Measurements from ENCODE around the gene HSD3B7.

The HSD3B7 gene

DNA sequence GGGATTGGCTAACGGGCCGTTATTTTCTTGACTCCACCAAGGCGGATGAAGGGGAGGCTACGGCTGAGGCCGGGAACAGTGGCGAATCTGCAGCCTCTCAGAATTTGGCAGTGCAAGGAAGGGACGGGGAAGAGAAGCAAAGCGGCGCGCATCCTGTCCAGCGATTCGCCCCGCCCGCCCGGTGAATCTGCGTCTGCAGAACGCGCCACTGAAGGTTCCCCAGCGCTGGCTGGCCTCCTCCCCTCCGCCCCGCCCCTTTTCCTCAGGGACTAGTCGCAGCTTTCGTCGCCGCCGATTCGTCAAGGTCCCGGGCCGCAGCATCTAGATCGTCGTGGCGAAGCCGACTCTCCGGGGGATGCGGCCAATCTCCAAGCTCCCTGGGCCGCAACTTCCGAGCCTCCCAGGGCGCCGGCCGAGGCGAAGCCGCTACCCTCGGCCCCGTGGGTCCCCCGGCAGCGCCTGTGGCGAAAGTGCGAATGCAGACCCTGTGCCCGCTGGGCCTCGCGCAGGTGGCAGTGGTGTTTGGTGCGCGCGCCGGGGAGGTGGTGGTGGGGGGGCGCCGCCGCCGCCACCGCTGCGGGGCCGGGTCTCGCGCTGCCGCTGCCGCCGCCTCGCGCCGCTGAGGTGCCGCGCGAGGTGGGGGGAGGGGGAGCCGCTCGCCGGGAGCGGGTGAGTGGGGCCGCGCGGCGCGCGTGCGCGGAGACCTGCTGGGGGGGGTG, 27.4 kb upstream of the HSD3B7 start, which contains the start of gene SETD1A:
Gene SETD1A, plus strand, starts transcription at position 299 of the 719 bp plus-strand sequence. CDS start 978 bp downstream, outside the sequence.
- Histone ChIP-seq H3K36me3 (ENCODE audit: control insufficient read depth in 2 of 2, insufficient read depth in 2 of 2, low read length in 2 of 2) (peaks cover 23 to 29% of the 10 kb centered on the region in 2 donors), H3K27ac (ENCODE audit: low read length) (peak within 1 kb of the TSS; percentile 97), H3K4me3 (ENCODE audit: low read length in 2 of 2) (peak within 1 kb of the TSS; percentile 91 to 98), H3K27me3 (ENCODE audit: control insufficient read depth in 1 of 2, insufficient read depth in 2 of 2, low read length in 2 of 2) (no peaks in the 10 kb centered on the region), H3K9ac (ENCODE audit: low read length in 2 of 2) (peak within 1 kb of the TSS; percentile 98 to 99), H3K9me3 (ENCODE audit: control insufficient read depth in 2 of 2, low read length in 2 of 2) (no peaks in the 10 kb centered on the region), H3K4me1 (ENCODE audit: control insufficient read depth, insufficient read depth, low read length) (peaks cover 28% of the 10 kb centered on the region)

DNA sequence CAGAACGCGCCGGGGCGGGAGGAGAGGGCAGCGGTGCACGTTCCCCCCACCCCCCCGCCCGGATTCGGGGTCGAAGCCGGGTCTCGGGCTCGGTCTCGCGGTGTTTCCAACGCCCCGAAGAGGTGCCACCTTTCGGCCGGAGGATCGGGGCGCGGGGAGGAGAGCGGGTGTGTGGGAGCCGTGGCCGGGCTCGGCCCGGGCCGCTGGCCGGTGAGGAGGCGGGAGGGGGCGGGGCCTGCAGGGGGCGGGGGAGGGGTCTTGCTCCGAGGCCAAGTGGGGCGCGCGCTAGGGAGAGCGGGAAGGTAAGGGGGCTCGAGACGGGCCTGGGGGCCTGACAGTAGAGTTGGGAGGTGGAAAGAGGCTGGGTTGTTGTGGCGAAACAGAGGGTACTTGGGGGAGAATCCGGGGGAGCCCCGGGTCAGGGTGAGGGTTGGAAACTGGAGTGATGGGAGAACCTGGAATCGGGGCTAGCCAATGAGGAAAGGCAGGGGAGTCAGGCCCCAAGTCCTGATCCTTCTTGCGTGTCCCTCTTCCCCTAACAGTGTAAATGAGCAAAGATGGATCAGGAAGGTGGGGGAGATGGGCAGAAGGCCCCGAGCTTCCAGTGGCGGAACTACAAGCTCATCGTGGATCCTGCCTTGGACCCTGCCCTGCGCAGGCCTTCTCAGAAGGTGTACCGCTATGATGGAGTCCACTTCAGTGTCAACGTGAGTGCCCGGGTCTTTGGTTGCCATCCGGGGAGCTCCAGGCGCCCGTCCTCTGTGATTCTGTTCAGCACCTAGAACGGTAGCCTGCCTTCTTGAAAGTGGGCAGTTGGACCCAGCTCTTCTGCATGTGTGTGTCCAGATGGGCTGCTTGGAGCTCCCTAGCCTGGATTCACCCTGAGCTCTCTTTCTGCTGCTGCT, 26.6 kb upstream of the HSD3B7 start:
- peak overlapping the region; percentile 71 to 76 for H3K9ac ChIP-seq (ENCODE audit: low read length in 2 of 2)
- no peaks in the 10 kb centered on the region for H3K27me3 ChIP-seq (ENCODE audit: control insufficient read depth in 1 of 2, insufficient read depth in 2 of 2, low read length in 2 of 2)
- peak overlapping the region; percentile 18 for H3K27ac ChIP-seq (ENCODE audit: low read length)
- peaks cover 25% of the 10 kb centered on the region for H3K4me1 ChIP-seq (ENCODE audit: control insufficient read depth, insufficient read depth, low read length)
- no peaks in the 10 kb centered on the region for H3K9me3 ChIP-seq (ENCODE audit: control insufficient read depth in 2 of 2, low read length in 2 of 2)
- H3K4me3 ChIP-seq (ENCODE audit: low read length in 2 of 2): peak overlapping the region; percentile 57 to 91
- H3K36me3 ChIP-seq (ENCODE audit: control insufficient read depth in 2 of 2, insufficient read depth in 2 of 2, low read length in 2 of 2): peaks cover 28 to 35% of the 10 kb centered on the region in 2 donors

DNA sequence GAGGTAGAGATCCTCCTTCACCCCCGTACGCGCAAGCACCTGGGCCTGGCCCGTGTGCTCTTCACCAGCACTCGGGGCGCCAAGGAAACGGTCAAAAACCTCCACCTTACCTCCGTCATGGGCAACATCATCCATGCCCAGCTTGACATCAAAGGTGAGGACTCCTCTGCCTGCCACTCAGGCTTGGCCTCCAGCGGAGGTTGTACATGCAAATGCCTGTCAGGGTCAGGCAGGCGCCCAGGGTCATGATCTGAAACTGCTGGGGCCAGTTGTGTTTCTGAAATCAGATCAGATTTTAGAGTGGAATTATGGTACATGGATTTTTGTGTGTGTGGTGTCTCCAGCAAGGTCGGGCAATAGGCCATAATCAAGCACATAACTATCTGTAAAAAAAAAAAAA, 23.6 kb upstream of the HSD3B7 start:
- H3K36me3 ChIP-seq (ENCODE audit: control insufficient read depth in 2 of 2, insufficient read depth in 2 of 2, low read length in 2 of 2): peaks cover 45 to 53% of the 10 kb centered on the region in 2 donors
- no peaks in the 10 kb centered on the region for H3K9me3 ChIP-seq (ENCODE audit: control insufficient read depth in 2 of 2, low read length in 2 of 2)
- H3K27ac ChIP-seq (ENCODE audit: low read length): no peak overlapping the region
- no peak overlapping the region for H3K9ac ChIP-seq (ENCODE audit: low read length in 2 of 2)
- H3K27me3 ChIP-seq (ENCODE audit: control insufficient read depth in 1 of 2, insufficient read depth in 2 of 2, low read length in 2 of 2): no peaks in the 10 kb centered on the region
- peaks cover 18% of the 10 kb centered on the region for H3K4me1 ChIP-seq (ENCODE audit: control insufficient read depth, insufficient read depth, low read length)
- no peak overlapping the region for H3K4me3 ChIP-seq (ENCODE audit: low read length in 2 of 2)

DNA sequence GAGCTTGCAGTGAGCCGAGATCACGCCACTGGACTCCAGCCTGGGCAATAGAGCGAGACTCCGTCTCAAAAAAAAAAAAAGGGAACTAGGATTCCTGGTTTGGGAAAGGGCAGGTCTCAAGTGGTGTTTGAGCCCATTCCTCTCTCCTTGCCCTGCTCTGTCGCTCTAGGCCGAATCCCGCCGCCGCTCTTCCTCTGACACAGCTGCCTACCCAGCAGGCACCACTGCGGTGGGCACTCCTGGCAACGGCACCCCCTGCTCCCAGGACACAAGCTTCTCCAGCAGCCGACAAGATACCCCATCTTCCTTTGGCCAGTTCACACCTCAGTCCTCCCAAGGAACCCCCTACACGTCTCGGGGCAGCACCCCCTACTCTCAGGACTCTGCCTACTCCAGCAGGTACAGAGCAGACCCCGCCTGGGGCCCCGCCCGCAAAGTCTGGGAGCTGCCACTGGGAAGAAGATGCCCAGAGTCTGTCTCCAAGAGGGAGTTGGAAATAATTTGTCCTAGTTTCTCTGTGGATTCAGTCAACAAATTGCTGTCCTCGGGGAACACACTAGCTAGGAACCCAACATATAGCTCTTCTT, 21.0 kb upstream of the HSD3B7 start:
- H3K27me3 ChIP-seq (ENCODE audit: control insufficient read depth in 1 of 2, insufficient read depth in 2 of 2, low read length in 2 of 2): no peaks in the 10 kb centered on the region
- H3K36me3 ChIP-seq (ENCODE audit: control insufficient read depth in 2 of 2, insufficient read depth in 2 of 2, low read length in 2 of 2): peaks cover 61 to 65% of the 10 kb centered on the region in 2 donors
- H3K4me1 ChIP-seq (ENCODE audit: control insufficient read depth, insufficient read depth, low read length): peaks cover 4% of the 10 kb centered on the region
- no peaks in the 10 kb centered on the region for H3K9me3 ChIP-seq (ENCODE audit: control insufficient read depth in 2 of 2, low read length in 2 of 2)
- H3K4me3 ChIP-seq (ENCODE audit: low read length in 2 of 2): no peak overlapping the region
- no peak overlapping the region for H3K27ac ChIP-seq (ENCODE audit: low read length)
- no peak overlapping the region for H3K9ac ChIP-seq (ENCODE audit: low read length in 2 of 2)

DNA sequence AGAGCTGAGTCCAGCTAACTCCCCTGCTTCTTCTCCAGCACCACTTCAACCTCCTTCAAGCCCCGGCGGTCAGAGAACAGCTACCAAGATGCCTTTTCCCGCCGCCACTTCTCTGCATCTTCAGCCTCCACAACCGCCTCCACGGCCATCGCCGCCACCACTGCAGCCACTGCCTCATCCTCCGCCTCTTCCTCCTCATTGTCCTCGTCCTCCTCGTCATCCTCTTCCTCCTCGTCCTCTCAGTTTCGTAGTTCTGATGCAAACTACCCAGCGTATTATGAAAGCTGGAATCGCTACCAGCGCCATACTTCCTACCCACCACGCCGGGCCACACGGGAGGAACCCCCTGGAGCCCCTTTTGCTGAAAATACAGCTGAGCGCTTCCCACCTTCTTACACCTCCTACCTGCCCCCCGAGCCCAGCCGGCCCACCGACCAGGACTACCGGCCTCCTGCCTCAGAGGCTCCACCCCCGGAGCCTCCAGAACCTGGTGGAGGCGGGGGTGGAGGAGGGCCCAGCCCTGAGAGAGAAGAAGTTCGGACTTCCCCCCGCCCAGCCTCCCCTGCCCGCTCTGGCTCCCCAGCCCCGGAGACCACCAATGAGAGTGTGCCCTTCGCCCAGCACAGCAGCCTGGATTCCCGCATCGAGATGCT, 20.3 kb upstream of the HSD3B7 start:
- Histone ChIP-seq H3K27ac (ENCODE audit: low read length) (no peak overlapping the region), H3K36me3 (ENCODE audit: control insufficient read depth in 2 of 2, insufficient read depth in 2 of 2, low read length in 2 of 2) (peaks cover 66 to 69% of the 10 kb centered on the region in 2 donors), H3K9ac (ENCODE audit: low read length in 2 of 2) (no peak overlapping the region), H3K4me1 (ENCODE audit: control insufficient read depth, insufficient read depth, low read length) (no peaks in the 10 kb centered on the region), H3K4me3 (ENCODE audit: low read length in 2 of 2) (no peak overlapping the region), H3K27me3 (ENCODE audit: control insufficient read depth in 1 of 2, insufficient read depth in 2 of 2, low read length in 2 of 2) (no peaks in the 10 kb centered on the region), H3K9me3 (ENCODE audit: control insufficient read depth in 2 of 2, low read length in 2 of 2) (no peaks in the 10 kb centered on the region)

DNA sequence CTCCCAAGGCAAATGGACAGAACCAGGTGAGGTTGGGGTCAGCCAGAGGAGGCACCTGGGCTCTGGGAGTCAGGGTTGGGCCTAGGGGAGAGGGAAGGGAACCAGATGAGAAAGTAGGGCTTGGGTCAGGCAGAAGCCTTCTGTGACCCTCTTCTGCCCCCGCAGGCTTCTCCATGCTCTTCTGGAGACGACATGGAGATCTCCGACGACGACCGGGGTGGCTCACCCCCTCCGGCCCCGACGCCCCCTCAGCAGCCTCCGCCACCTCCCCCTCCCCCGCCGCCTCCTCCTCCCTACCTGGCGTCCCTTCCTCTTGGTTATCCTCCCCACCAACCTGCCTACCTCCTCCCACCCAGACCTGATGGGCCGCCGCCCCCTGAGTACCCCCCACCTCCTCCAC, 19.6 kb upstream of the HSD3B7 start:
- Histone ChIP-seq H3K4me3 (ENCODE audit: low read length in 2 of 2) (no peak overlapping the region), H3K36me3 (ENCODE audit: control insufficient read depth in 2 of 2, insufficient read depth in 2 of 2, low read length in 2 of 2) (peaks cover 60 to 63% of the 10 kb centered on the region in 2 donors), H3K4me1 (ENCODE audit: control insufficient read depth, insufficient read depth, low read length) (no peaks in the 10 kb centered on the region), H3K9me3 (ENCODE audit: control insufficient read depth in 2 of 2, low read length in 2 of 2) (no peaks in the 10 kb centered on the region), H3K27ac (ENCODE audit: low read length) (no peak overlapping the region), H3K27me3 (ENCODE audit: control insufficient read depth in 1 of 2, insufficient read depth in 2 of 2, low read length in 2 of 2) (no peaks in the 10 kb centered on the region), H3K9ac (ENCODE audit: low read length in 2 of 2) (no peak overlapping the region)

DNA sequence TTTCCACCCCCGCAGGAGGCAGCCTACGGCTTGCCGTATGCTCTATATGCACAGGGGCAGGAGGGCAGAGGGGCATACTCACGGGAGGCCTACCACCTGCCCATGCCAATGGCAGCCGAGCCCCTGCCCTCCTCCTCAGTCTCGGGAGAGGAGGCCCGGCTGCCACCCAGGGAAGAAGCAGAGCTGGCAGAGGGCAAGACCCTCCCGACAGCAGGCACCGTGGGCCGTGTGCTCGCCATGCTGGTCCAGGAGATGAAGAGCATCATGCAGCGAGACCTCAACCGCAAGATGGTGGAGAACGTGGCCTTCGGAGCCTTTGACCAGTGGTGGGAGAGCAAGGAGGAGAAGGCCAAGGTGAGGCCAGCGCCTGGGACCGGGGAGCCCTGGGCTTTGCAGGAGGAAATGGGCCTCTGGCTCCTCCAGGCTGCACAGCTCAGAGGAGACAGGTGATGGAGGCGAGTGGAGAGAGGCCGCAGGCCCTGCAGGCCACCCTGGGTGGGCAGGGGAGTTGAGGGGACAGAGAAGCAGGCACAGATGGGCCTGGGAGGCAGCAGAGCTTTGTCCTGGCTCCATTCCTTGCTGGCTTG, 18.9 kb upstream of the HSD3B7 start:
- no peak overlapping the region for H3K9ac ChIP-seq (ENCODE audit: low read length in 2 of 2)
- H3K9me3 ChIP-seq (ENCODE audit: control insufficient read depth in 2 of 2, low read length in 2 of 2): no peaks in the 10 kb centered on the region
- H3K27ac ChIP-seq (ENCODE audit: low read length): no peak overlapping the region
- no peaks in the 10 kb centered on the region for H3K4me1 ChIP-seq (ENCODE audit: control insufficient read depth, insufficient read depth, low read length)
- H3K4me3 ChIP-seq (ENCODE audit: low read length in 2 of 2): no peak overlapping the region
- peaks cover 64 to 65% of the 10 kb centered on the region in 2 donors for H3K36me3 ChIP-seq (ENCODE audit: control insufficient read depth in 2 of 2, insufficient read depth in 2 of 2, low read length in 2 of 2)
- H3K27me3 ChIP-seq (ENCODE audit: control insufficient read depth in 1 of 2, insufficient read depth in 2 of 2, low read length in 2 of 2): no peaks in the 10 kb centered on the region

DNA sequence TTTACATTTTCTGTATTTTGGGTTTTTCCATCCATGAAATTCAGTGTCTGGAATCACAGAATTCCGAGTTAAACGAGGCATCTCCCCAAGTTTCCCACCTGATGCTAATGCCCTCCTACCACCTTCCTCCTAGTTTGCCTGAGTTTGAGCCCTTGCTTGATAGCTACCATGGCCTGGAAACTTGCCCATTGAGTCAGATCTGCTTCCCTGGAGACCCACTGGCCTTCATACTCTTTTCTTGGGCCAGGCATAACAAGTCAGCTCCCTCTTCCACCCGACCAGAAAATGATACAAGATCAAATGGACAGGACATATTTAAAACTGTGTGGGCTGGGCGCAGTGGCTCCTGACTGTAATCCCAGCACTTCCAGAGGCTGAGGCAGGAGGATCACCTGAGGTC, 17.2 kb upstream of the HSD3B7 start:
- Histone ChIP-seq H3K27ac (ENCODE audit: low read length) (no peak overlapping the region), H3K9ac (ENCODE audit: low read length in 2 of 2) (no peak overlapping the region), H3K36me3 (ENCODE audit: control insufficient read depth in 2 of 2, insufficient read depth in 2 of 2, low read length in 2 of 2) (peaks cover 60 to 64% of the 10 kb centered on the region in 2 donors), H3K4me3 (ENCODE audit: low read length in 2 of 2) (no peak overlapping the region), H3K27me3 (ENCODE audit: control insufficient read depth in 1 of 2, insufficient read depth in 2 of 2, low read length in 2 of 2) (no peaks in the 10 kb centered on the region), H3K4me1 (ENCODE audit: control insufficient read depth, insufficient read depth, low read length) (no peaks in the 10 kb centered on the region), H3K9me3 (ENCODE audit: control insufficient read depth in 2 of 2, low read length in 2 of 2) (no peaks in the 10 kb centered on the region)

DNA sequence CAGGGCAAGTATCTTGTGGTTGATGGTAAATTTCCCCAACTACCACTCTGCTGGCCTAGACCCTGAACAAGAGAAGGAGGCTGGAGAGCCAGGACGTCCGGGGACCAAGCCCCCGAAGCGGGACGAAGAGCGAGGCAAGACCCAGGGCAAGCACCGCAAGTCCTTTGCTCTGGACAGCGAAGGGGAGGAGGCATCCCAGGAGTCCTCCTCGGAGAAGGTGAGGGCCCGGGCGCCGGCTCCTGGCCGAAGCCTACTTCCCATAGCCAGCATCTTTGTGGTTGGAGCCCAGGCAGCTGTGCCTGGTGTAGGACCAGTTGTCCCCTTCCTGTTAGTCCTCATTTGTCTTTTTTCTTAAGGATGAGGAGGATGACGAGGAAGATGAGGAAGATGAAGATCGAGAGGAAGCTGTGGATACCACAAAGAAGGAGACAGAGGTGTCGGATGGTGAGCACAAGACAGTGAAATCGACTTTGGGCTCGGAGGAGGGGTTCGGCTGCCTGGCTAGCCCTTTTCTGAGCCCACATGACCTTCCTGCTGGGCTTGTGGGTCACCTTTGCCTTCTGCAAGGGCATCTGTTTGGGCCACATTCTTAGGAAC, 15.7 kb upstream of the HSD3B7 start:
- Histone ChIP-seq H3K27ac (ENCODE audit: low read length) (no peak overlapping the region), H3K9ac (ENCODE audit: low read length in 2 of 2) (no peak overlapping the region), H3K36me3 (ENCODE audit: control insufficient read depth in 2 of 2, insufficient read depth in 2 of 2, low read length in 2 of 2) (peaks cover 64 to 70% of the 10 kb centered on the region in 2 donors)

DNA sequence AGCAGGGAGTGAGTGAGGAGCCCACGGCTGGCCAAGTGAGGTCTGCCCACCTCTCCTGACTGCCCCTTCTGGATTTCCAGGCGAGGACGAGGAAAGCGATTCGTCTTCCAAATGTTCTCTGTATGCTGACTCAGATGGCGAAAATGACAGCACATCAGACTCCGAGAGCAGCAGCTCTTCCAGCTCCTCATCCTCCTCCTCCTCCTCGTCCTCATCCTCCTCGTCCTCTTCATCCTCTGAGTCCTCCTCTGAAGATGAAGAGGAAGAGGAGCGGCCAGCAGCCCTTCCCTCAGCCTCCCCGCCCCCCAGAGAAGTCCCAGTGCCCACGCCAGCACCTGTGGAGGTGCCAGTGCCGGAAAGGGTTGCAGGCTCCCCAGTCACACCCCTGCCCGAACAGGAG, 13.7 kb upstream of the HSD3B7 start:
- H3K27ac ChIP-seq (ENCODE audit: low read length): no peak overlapping the region
- H3K36me3 ChIP-seq (ENCODE audit: control insufficient read depth in 2 of 2, insufficient read depth in 2 of 2, low read length in 2 of 2): peaks cover 61 to 67% of the 10 kb centered on the region in 2 donors
- no peaks in the 10 kb centered on the region for H3K9me3 ChIP-seq (ENCODE audit: control insufficient read depth in 2 of 2, low read length in 2 of 2)
- H3K4me1 ChIP-seq (ENCODE audit: control insufficient read depth, insufficient read depth, low read length): no peaks in the 10 kb centered on the region
- H3K4me3 ChIP-seq (ENCODE audit: low read length in 2 of 2): no peak overlapping the region
- no peak overlapping the region for H3K9ac ChIP-seq (ENCODE audit: low read length in 2 of 2)
- H3K27me3 ChIP-seq (ENCODE audit: control insufficient read depth in 1 of 2, insufficient read depth in 2 of 2, low read length in 2 of 2): no peaks in the 10 kb centered on the region

More for the DNA sequence above, 15.7 kb upstream of the HSD3B7 start:
- H3K4me3 ChIP-seq (ENCODE audit: low read length in 2 of 2): no peak overlapping the region
- no peaks in the 10 kb centered on the region for H3K9me3 ChIP-seq (ENCODE audit: control insufficient read depth in 2 of 2, low read length in 2 of 2)
- no peaks in the 10 kb centered on the region for H3K4me1 ChIP-seq (ENCODE audit: control insufficient read depth, insufficient read depth, low read length)
- H3K27me3 ChIP-seq (ENCODE audit: control insufficient read depth in 1 of 2, insufficient read depth in 2 of 2, low read length in 2 of 2): no peaks in the 10 kb centered on the region

Measured in stomach smooth muscle (tissue), 2 donors.